GM18505 (cell line): ENCODE data around the gene ABCA5.

Experiments used
- ATAC-seq: cut with Tn5 transposase; IDR thresholded peaks from one replicate; pipeline ENCODE4 v1.9.1; 2021; ENCODE audit not compliant: unreplicated experiment
- POLR2A ChIP-seq: IDR thresholded peaks from 4 replicates; pipeline ENCODE4 v1.6.1; 2011; ENCODE audit warnings: borderline replicate concordance; ENCODE audit not compliant: insufficient read depth, insufficient read length; ENCODE audit errors: extremely low read depth

The ABCA5 gene

DNA sequence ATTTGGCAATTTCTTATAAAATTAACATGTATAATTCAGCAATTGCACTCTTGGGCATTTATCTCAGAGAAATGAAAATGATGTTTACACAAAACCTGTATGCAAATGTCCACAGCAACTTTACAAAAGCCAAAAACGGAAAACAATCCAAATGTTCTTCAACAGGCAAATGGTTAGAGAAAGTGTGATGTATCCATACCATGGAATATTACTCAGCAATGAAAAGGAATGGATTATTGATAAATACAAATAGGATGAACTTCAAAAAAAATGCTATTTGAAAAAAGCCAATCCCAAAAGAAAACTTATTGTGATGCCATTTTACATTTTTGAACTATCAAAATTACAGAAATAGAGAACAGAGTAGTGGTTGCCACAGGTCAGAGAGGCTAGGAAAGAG is 61.1 kb downstream of the ABCA5 start:
- ATAC-seq, result no peak
- no peak for TF ChIP-seq POLR2A

DNA sequence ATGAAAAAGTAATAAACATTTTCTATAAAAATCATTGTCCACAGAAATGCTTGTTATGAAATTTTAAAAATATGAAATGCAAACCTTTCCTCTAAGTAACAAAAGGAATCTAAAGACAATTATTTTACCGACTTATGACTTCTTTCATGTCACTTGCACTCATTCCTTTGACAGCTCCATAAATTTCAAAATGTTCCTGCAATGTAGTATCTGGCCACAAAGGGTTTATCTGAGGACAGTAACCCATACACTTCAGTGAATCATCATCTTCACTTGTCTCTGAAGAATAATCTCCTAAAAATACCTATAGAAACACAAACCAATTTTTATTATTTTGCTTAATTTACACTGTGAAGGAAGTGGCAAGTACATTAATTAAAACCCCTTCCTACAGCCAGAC is 72.7 kb downstream of the ABCA5 start:
- no peak for TF ChIP-seq POLR2A
- no peak for ATAC-seq

DNA sequence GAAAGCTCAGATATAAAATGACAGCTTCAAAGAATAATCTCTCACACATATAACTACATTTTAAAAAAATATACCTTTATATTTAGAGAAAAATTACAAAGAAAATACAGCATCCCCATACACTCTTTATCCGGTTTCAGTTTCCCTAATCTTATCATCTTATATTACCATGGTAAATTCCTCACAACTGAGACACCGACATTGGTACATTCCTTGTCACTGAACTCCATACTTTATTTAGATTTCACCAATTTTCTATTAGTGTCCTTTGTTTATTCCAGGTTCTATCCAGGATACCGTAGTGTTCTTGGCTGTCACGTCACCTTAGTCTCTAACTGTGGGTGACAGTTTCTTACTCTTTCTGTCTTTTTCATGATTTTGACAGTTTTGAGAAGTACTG is 76.3 kb downstream of the ABCA5 start:
- ATAC-seq, result no peak
- TF ChIP-seq POLR2A, result no peak

DNA sequence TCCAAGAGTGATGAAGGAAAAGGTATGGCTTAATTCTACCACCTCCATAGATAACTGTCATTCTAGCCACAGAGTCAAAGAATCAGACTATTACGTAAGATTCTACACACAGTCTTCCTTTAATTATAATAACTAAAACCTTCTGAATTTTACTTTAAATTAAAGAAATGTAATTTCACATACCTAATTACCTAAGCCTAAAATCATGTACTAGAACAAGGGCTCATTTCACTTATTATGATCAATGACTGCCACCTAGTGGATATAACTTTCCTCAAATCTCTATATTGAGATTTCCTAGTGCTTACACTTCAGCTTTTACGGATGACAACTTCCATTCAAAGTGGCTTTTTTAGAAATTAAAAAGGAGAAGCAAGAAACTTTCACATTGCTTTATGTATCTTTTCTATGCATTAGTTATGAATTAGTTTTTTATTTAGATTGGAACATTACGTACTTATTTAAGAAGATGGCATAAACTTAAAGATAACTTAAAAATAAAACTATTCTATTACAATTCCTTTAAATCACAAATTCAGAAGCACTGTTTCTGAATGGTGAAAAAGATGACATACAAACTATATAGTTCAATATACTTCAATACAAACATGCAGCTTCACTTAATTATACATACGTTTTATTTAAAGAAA is 80.1 kb downstream of the ABCA5 start:
- no peak for ATAC-seq
- TF ChIP-seq POLR2A, result no peak

- TF ChIP-seq POLR2A, result no peak
- no peak for ATAC-seq
Measured at GRCh38 chr17:69246202-69246601, 80.7 kb downstream of the ABCA5 start.

- no peak for ATAC-seq
- no peak for TF ChIP-seq POLR2A
Measured at GRCh38 chr17:69245617-69246016, 81.3 kb downstream of the ABCA5 start.

- no peak for TF ChIP-seq POLR2A
- ATAC-seq, result no peak
Measured at GRCh38 chr17:69239611-69240600, 87.0 kb downstream of the ABCA5 start.

GRCh38 chr17:69236946-69237345 is 90.0 kb downstream of the ABCA5 start:
- no peak for TF ChIP-seq POLR2A
- ATAC-seq, result no peak

- no peak for ATAC-seq
- TF ChIP-seq POLR2A, result no peak
Measured at GRCh38 chr17:69236464-69236863, 90.5 kb downstream of the ABCA5 start.

GRCh38 chr17:69235338-69236058 is 91.4 kb downstream of the ABCA5 start:
- peak; percentile 87 for ATAC-seq
- TF ChIP-seq POLR2A, result no peak

DNA sequence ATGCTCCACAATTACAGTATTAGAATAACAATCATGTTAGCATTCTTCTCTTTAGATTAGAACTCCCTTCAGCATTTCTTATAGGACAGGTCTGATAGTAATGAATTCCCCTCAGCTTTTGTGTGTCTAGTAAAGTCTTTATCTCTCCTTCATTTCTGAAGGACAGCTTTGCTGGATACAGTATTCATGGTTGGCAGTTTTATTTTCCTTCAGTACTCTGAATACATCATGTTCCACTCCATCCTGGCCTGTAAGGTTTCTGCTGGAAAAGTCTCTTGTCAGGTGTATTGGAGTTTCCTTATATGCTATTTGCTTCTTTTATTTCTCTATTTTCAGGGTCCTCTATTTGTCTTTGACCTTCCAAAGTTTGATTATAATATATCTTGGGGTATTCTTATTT is 94.3 kb downstream of the ABCA5 start:
- TF ChIP-seq POLR2A, result no peak
- no peak for ATAC-seq

DNA sequence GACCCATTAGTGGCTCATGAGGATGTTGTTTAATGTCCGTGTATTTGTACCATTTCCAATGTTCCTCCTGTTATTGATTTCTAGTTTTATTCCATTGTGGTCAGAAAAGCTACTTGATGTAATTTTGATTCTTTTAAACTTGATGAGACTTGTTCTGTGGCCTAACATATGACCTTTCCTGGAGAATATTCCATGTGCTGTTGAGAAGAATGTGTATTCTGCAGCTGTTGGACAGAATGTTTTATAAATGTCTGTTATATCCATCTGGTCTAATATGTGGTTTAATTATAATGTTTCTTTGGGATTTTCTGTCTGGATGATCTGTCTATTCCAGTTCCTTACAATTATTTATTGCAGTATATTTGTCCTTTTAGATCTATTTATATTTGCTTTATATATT is 95.4 kb downstream of the ABCA5 start:
- no peak for TF ChIP-seq POLR2A
- no peak for ATAC-seq

- ATAC-seq, result no peak
Measured at GRCh38 chr17:69230939-69231338, 96.0 kb downstream of the ABCA5 start.

DNA sequence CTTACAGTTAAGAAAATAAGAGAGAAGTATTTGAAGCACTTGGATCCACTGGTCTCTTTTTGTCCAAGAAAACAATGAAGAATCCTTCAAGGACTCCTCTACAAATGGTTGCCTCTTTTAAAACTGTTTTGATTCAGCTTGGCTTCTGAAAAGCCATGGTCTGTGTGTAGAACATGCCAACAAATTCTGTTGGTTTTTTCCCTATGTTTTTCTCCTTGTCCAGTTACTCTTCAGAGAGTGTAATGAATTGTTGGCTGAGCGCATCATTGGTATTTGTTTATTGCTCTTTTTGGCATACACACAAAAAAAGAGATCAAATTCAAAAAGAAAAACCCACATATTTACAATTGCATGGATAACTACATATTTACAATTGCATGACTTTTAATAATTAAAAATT is 98.4 kb downstream of the ABCA5 start, which contains the start of gene ABCA10:
Gene ABCA10 (minus strand): TSS at position 249 of the 400 bp plus-strand sequence. CDS start 3,466 bp downstream, outside the sequence.
- ATAC-seq, result no peak
- no peak for TF ChIP-seq POLR2A

More at GRCh38 chr17:69230939-69231338, 96.0 kb downstream of the ABCA5 start:
- no peak for TF ChIP-seq POLR2A

GRCh38 chr17:69228018-69228417 is 98.9 kb downstream of the ABCA5 start:
- no peak for ATAC-seq
- no peak for TF ChIP-seq POLR2A
